GM12865 (cell line): ENCODE measurements around the gene RNLS.

Experiments
- DNase-seq: peaks from one replicate; pipeline ENCODE4 v3.0.0; 2010; ENCODE audit warnings: low read depth
- H3K4me3 ChIP-seq: 2 replicates; pipeline ENCODE4 v1.5.1; 2011; ENCODE audit warnings: mild to moderate bottlenecking, low read depth, low read length, control low read depth
- TF ChIP-seq, protein P1 (sequence below): IDR thresholded peaks from 2 replicates; pipeline ENCODE4 v1.5.1; 2011; ENCODE audit warnings: low read length, control low read depth, low read depth, inconsistent platforms; ENCODE audit not compliant: insufficient read depth; ENCODE audit errors: missing control alignments

Gene RNLS

DNA sequence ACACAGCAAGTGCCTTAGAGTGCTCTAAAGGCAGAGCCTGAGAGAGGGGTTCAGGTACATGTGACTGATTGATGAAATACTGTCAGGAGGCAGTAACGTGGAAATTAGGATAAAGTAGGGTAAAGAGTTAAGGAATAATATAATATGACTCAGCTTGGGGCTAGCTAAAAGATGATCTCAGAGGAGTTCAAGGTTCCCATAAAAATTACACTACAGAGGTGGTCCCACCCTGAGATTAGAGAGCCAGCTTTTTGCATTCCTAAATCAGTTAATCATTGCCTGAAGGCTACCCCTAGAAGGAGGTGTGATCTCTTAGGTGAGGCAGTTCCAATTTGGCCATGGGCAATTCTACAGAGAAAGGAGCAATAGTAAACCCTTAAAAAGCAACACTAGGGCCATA, 9.3 kb upstream of the RNLS start:
- DNase-seq = no peak
- H3K4me3 ChIP-seq = no peak overlapping the region
- TF ChIP-seq, protein P1, sequence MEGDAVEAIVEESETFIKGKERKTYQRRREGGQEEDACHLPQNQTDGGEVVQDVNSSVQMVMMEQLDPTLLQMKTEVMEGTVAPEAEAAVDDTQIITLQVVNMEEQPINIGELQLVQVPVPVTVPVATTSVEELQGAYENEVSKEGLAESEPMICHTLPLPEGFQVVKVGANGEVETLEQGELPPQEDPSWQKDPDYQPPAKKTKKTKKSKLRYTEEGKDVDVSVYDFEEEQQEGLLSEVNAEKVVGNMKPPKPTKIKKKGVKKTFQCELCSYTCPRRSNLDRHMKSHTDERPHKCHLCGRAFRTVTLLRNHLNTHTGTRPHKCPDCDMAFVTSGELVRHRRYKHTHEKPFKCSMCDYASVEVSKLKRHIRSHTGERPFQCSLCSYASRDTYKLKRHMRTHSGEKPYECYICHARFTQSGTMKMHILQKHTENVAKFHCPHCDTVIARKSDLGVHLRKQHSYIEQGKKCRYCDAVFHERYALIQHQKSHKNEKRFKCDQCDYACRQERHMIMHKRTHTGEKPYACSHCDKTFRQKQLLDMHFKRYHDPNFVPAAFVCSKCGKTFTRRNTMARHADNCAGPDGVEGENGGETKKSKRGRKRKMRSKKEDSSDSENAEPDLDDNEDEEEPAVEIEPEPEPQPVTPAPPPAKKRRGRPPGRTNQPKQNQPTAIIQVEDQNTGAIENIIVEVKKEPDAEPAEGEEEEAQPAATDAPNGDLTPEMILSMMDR = no peak

DNA sequence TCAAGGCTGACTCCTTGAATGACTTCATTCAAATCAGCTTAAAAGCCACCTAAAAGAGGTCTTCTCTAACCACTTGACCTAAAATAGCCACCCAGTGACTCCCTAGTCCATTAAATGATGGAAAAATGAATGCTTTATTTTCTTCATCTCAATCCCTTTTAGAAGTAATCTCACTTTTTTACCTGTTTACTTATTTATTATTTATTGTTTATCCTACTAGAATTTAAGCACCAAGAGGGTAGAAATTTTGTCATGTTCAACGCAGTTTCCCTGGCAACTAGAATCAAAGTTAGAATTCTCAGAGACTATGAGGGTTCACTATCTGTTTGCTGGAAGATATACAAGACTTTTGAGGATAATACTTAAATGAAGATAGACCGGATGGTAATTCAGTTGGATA, 3.3 kb upstream of the RNLS start, which contains the start of gene LIPJ:
TSS of gene LIPJ (plus strand) at position 301 of the 400 bp plus-strand sequence. CDS start 3,926 bp downstream, outside the sequence.
- no peak for DNase-seq
- TF ChIP-seq, protein P1 = no peak
- no peak within 1 kb of the TSS for H3K4me3 ChIP-seq

DNA sequence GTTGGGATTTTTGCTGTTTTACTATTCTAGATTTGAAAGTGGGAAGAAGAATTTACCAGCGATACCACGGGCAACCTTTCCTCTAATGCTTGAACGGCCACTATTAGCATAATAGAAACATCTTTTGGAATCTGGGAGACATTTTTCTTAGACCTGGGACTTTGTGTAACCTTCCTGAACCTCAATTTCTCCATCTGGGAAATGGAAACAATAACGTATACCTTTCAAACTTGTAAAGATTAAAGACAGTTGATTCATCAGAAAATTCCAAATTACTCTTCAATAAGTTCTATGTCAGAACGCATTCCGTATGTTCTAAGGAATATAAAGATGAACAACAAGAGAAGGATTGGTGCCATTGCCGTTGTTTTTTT, 453 bp upstream of the RNLS start:
- DNase-seq = no peak
- H3K4me3 ChIP-seq = peak overlapping the region; percentile 71
- TF ChIP-seq, protein P1 = no peak

DNA sequence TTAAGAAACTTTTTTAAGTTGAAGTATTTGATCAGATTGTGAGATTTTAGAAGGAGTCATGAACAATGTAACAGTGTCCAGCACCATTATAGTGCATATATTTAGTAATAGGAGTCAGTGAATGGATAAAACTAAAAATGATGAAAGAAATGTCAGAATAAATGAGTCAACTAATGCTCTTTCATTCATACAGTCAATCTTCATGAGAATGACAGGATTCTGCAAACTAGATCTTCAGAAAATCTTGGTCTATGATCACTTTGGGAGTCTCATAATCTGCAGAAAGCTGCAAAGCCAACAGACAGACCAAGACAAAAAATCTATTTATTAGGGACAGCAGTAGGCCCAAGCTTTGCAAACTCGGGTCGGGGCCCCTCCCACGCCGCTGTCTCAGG, 710 bp downstream of the RNLS start:
- DNase-seq = no peak
- H3K4me3 ChIP-seq = peak overlapping the region; percentile 71
- TF ChIP-seq, protein P1 = no peak

DNA sequence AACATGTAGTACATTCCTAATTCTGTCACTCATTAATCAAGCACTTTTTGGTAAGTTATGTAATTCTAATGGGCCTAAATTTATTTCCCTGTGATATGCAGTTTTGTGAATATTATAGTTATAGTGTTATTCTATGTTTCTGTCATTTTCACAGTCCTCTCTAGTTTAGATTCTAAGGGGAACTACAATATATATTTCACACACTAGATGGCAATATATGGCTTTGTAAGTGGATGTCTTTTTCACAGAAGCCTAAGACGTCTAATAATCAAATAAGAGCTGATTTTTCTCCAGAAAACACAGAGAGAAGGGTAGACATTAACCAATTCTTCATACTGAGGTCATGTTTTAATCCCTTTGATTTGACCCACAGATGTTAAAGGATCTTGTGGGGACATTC, 18.0 kb downstream of the RNLS start:
- H3K4me3 ChIP-seq = no peak overlapping the region
- TF ChIP-seq, protein P1 = peak; percentile 29
- DNase-seq = peak; percentile 51

DNA sequence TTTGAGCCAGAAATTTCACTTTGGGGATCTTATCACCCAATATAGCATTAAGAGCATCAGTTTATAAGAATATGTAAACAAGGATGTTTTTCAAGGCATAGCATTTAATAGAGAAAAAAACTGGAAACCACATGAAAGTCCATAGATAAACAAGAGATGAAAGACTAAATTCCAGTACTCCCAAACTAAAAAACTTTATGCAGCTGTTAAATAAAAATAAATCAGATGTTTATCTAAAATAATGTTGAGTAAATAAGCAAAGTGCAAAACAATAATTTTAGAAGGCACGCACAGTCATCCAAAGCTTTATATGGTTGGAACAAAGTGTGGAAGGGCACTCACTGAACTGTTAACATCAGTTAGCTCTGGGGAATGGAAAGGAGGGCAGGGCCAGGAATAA, 21.0 kb downstream of the RNLS start:
- TF ChIP-seq, protein P1 = no peak
- DNase-seq = no peak
- no peak overlapping the region for H3K4me3 ChIP-seq

DNA sequence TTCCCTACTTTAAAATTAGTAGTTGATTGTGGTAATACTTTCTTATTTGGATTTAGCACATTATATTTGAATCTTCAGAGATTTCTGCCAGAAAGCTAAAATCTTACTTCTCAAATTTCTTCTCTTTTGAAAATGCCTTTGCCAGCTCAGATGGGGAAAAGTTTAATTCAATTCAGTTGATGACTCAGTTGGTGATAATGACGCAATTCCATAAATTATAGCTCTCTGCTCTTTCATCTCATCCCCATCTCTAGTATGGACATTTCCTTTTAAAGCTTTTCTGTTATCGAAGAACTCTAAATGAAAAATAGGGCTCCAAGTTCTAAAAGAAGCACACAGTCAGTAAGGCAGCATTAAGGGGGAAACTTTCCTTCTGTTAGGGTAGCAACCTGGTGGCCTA, 25.5 kb downstream of the RNLS start:
- H3K4me3 ChIP-seq = no peak overlapping the region
- no peak for DNase-seq
- TF ChIP-seq, protein P1 = no peak
